Nephron progenitor cell (in vitro differentiated cells): Measurements from ENCODE around the gene NLK.
"Not testable (repeated sequence)": the region's sequence is repeated elsewhere in the genome, so short reads cannot be mapped to it uniquely, and the experiment has no call there.

ENCODE experiments used
- DNase-seq: peaks from one replicate; pipeline ENCODE4 v3.0.0; 2021
- H3K27ac Mint-ChIP-seq: 2 replicates; pipeline ENCODE4 v1.8.0; 2021; ENCODE audit warnings: mild to moderate bottlenecking, moderate library complexity, mixed read lengths
- H3K27me3 Mint-ChIP-seq: 2 replicates; pipeline ENCODE4 v1.8.0; 2021; ENCODE audit warnings: mild to moderate bottlenecking, low read depth, mixed read lengths; ENCODE audit not compliant: poor library complexity
- H3K36me3 Mint-ChIP-seq: 2 replicates; pipeline ENCODE4 v1.8.0; 2021; ENCODE audit warnings: low read depth, mixed read lengths
- H3K4me1 Mint-ChIP-seq: 2 replicates; pipeline ENCODE4 v1.8.0; 2021; ENCODE audit warnings: mixed read lengths
- H3K4me3 Mint-ChIP-seq: 2 replicates; pipeline ENCODE4 v1.8.0; 2021; ENCODE audit warnings: mild to moderate bottlenecking, moderate library complexity, mixed read lengths
- H3K9me3 Mint-ChIP-seq: 2 replicates; pipeline ENCODE4 v1.8.0; 2021; ENCODE audit warnings: mild to moderate bottlenecking, moderate library complexity, mixed read lengths
- CTCF ChIP-seq: fragments of 200-600 bp; sonication (generic); IDR thresholded peaks from 2 replicates; pipeline ENCODE4 v1.5.0; 2021; ENCODE audit warnings: antibody characterized with exemption

The NLK gene

GRCh38 chr17:28204244-28204643, 161.8 kb downstream of the NLK start:
- Mint-ChIP-seq H3K4me1 (peaks cover 8% of the 10 kb centered on the region), H3K36me3 (peaks cover under 1% of the 10 kb centered on the region)

GRCh38 chr17:28204751-28205150, 162.3 kb downstream of the NLK start:
- H3K27ac Mint-ChIP-seq = no peak overlapping the region
- H3K4me1 Mint-ChIP-seq = peaks cover 8% of the 10 kb centered on the region
- H3K36me3 Mint-ChIP-seq = peaks cover 6% of the 10 kb centered on the region
- no peak for DNase-seq
- peaks cover 3% of the 10 kb centered on the region for H3K27me3 Mint-ChIP-seq
- no peak for TF ChIP-seq CTCF
- peaks cover 5% of the 10 kb centered on the region for H3K9me3 Mint-ChIP-seq
- no peak overlapping the region for H3K4me3 Mint-ChIP-seq

More at GRCh38 chr17:28204244-28204643, 161.8 kb downstream of the NLK start:
- DNase-seq = no peak
- H3K27me3 Mint-ChIP-seq = peaks cover 3% of the 10 kb centered on the region
- H3K27ac Mint-ChIP-seq = no peak overlapping the region
- H3K4me3 Mint-ChIP-seq = no peak overlapping the region
- H3K9me3 Mint-ChIP-seq = peaks cover under 1% of the 10 kb centered on the region
- TF ChIP-seq CTCF = no peak

GRCh38 chr17:28206292-28206691, 163.8 kb downstream of the NLK start:
- no peak for TF ChIP-seq CTCF
- H3K9me3 Mint-ChIP-seq = peaks cover 17% of the 10 kb centered on the region
- H3K36me3 Mint-ChIP-seq = peaks cover 13% of the 10 kb centered on the region
- H3K27me3 Mint-ChIP-seq = peaks cover 6% of the 10 kb centered on the region
- peaks cover 8% of the 10 kb centered on the region for H3K4me1 Mint-ChIP-seq
- H3K27ac Mint-ChIP-seq = no peak overlapping the region
- H3K4me3 Mint-ChIP-seq = no peak overlapping the region
- DNase-seq = no peak

GRCh38 chr17:28211811-28212210, 169.3 kb downstream of the NLK start:
- no peaks in the 10 kb centered on the region for H3K4me1 Mint-ChIP-seq
- peaks cover 7% of the 10 kb centered on the region for H3K27me3 Mint-ChIP-seq
- peaks cover 13% of the 10 kb centered on the region for H3K36me3 Mint-ChIP-seq
- no peak for DNase-seq
- H3K27ac Mint-ChIP-seq = no peak overlapping the region
- no peak for TF ChIP-seq CTCF
- H3K4me3 Mint-ChIP-seq = no peak overlapping the region
- peaks cover 43% of the 10 kb centered on the region for H3K9me3 Mint-ChIP-seq

- peaks cover 43% of the 10 kb centered on the region for H3K9me3 Mint-ChIP-seq
- H3K4me3 Mint-ChIP-seq, DNase-seq, H3K4me1 Mint-ChIP-seq, H3K27ac Mint-ChIP-seq, H3K27me3 Mint-ChIP-seq: not testable (repeated sequence)
- H3K36me3 Mint-ChIP-seq = peaks cover 13% of the 10 kb centered on the region
These were observed 171.1 kb downstream of the NLK start for GRCh38 chr17:28213578-28213977.

- Mint-ChIP-seq H3K27ac (no peak overlapping the region), H3K9me3 (peaks cover 28% of the 10 kb centered on the region), H3K4me3 (no peak overlapping the region), H3K36me3 (no peaks in the 10 kb centered on the region), H3K27me3 (peaks cover 7% of the 10 kb centered on the region), H3K4me1 (no peaks in the 10 kb centered on the region)
- TF ChIP-seq CTCF = no peak
- DNase-seq = no peak
These were observed 173.6 kb downstream of the NLK start for GRCh38 chr17:28216052-28216451.
